ENCODE measurements around the gene STEAP1. TPM values are rescaled to one million over a fixed set of nuclear protein-coding genes. Genes with fewer than 3 reads are reported as not detected.
"Not testable (repeated sequence)": the region's sequence is repeated elsewhere in the genome, so short reads cannot be mapped to it uniquely, and the experiment has no call there.

Gene STEAP1
- 5.9 TPM for polyA plus RNA-seq (2013, experiment 1 of 2)
- 5.4 TPM for polyA plus RNA-seq (2013, experiment 2 of 2)

DNA sequence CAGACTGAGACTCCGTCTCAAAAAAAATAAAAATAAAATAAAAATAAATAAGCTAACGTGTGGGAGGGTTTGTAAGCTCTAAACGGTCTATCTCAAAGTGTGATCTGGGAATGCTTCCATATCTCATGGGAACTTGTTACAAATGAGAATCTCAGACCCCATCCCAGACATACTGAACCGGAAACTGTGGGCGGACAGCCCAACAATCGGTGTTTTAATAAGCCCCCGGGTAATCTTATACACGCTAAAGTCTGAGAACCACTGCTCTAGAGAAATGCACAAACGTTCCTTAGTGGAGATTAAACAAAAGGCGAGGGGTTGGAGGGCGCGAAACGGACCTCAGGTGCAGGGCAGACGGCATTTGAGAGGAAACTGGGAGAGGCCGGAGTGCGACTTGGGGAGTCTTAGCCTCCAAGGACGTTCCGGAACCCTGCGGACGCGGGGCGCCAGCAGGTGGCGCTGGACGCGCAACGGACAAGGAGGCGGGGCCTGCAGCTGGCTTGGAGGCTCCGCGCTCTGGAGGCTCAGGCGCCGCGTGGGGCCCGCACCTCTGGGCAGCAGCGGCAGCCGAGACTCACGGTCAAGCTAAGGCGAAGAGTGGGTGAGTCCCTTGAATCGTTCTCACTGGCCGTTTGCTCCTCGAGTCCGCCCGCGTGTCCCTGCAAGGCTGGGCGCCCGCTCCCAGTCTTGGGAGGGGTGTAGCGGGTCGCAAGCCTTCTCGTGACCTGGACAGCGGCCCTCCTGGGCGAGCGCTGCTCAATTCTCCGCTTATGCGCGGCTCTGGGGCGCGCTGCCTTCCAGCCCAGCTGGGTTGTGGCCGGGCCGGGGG, at the start of gene STEAP1:
Gene STEAP1, plus strand, starts transcription at position 527 of the 829 bp plus-strand sequence. CDS start 5,320 bp downstream, outside the sequence.
- not testable (repeated sequence) for H3K23ac ChIP-seq (ENCODE audit: low read length); H2AK5ac ChIP-seq (ENCODE audit: low read length); H2BK120ac ChIP-seq (ENCODE audit: low read depth, low read length); H3K79me1 ChIP-seq (ENCODE audit: low read length); H4K5ac ChIP-seq (ENCODE audit: low read length); H4K8ac ChIP-seq (ENCODE audit: low read depth, low read length); H3K4me1 ChIP-seq (ENCODE audit: control insufficient read depth, low read depth, low read length); H3K27me3 ChIP-seq (ENCODE audit: insufficient read depth, low read length, poor library complexity); H3K4ac ChIP-seq (ENCODE audit: low read depth, low read length); H3K79me2 ChIP-seq (ENCODE audit: control insufficient read depth, insufficient read depth, low read length); H2BK5ac ChIP-seq (ENCODE audit: low read length); H3K27ac ChIP-seq (ENCODE audit: low read depth, low read length); H3K36me3 ChIP-seq (ENCODE audit: control insufficient read depth, insufficient read depth, low read length); H3K18ac ChIP-seq (ENCODE audit: low read length); H2BK15ac ChIP-seq (replicated peaks; ENCODE audit: low read depth)
- H3K4me3 ChIP-seq (ENCODE audit: low read length): peak within 1 kb of the TSS; percentile 29
- H3K4me2 ChIP-seq (ENCODE audit: low read length): peak within 1 kb of the TSS; percentile 26
- DNase-seq: peak; percentile 92
- no CpG with 5 or more reads among the region's 58 CpGs for WGBS (ENCODE audit: extremely low coverage, insufficient coverage, low lambda C conversion rate)
- H3K56ac ChIP-seq (ENCODE audit: low read length): peak within 1 kb of the TSS; percentile 92
- H3K9ac ChIP-seq (ENCODE audit: low read length): peak within 1 kb of the TSS; percentile 67

DNA sequence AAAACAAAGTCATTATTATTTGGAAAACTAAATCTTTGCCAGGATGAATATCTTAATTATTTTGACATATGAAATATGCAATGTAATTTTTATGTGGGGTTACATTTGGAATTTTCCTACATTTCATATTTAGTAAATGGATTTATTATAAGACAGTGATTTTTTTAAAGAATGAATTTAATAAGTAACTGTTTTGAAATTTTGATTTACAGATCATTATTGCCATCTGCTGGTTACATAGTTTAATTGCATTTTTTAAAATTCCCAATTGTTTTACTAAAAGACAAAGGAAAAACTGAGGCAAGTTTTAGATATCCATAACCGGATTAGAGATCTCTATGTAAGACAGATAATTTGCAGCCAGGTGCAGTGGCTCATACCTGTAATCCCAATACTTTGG, 39.3 kb upstream of the STEAP1 start:
- not testable (repeated sequence) for DNase-seq; H3K4me1 ChIP-seq (ENCODE audit: control insufficient read depth, low read depth, low read length); H3K36me3 ChIP-seq (ENCODE audit: control insufficient read depth, insufficient read depth, low read length); H3K27ac ChIP-seq (ENCODE audit: low read depth, low read length); H3K56ac ChIP-seq (ENCODE audit: low read length); H3K27me3 ChIP-seq (ENCODE audit: insufficient read depth, low read length, poor library complexity); H2BK5ac ChIP-seq (ENCODE audit: low read length); H3K23ac ChIP-seq (ENCODE audit: low read length); H3K9ac ChIP-seq (ENCODE audit: low read length); H3K79me1 ChIP-seq (ENCODE audit: low read length); H2BK15ac ChIP-seq (replicated peaks; ENCODE audit: low read depth); H3K4ac ChIP-seq (ENCODE audit: low read depth, low read length); H3K18ac ChIP-seq (ENCODE audit: low read length); H4K5ac ChIP-seq (ENCODE audit: low read length); H3K79me2 ChIP-seq (ENCODE audit: control insufficient read depth, insufficient read depth, low read length); H3K4me2 ChIP-seq (ENCODE audit: low read length); H2AK5ac ChIP-seq (ENCODE audit: low read length); H3K4me3 ChIP-seq (ENCODE audit: low read length); H2BK120ac ChIP-seq (ENCODE audit: low read depth, low read length); H4K8ac ChIP-seq (ENCODE audit: low read depth, low read length)
- WGBS (ENCODE audit: extremely low coverage, insufficient coverage, low lambda C conversion rate): no CpG with 5 or more reads among the region's 1 CpG

DNA sequence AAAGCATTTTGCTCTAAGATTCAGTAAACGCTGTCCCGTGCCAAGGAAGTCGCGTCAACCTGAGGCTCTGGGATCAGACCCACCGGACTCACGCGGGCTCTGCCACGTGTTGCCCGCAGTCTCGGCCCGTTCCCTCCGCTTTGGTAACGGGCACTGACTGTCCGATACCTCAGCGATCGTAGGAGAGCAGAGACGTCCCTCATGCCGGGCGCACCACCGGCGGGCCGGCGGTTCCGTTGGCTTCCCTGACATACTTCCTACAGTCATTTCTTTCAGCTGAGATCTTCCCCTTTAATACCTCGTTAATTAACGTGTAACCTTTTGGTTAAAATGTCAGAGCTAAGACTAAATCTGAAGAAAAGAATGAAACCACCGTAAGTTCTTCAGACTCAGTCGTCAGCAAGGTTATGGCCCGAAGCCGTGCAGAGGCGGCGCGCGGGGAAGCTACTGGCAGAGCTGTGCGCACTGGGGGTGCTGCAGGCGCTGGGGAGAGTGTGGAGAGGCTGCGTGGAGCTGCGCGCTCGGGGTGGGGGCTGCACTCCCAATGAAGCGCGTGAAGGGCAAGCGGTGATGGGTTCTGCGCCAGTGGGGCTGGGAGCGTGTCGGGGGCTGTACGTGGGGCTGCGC, 35.6 kb upstream of the STEAP1 start:
- H3K4me1 ChIP-seq (ENCODE audit: control insufficient read depth, low read depth, low read length); H4K5ac ChIP-seq (ENCODE audit: low read length); H3K27ac ChIP-seq (ENCODE audit: low read depth, low read length); H3K18ac ChIP-seq (ENCODE audit: low read length); H3K23ac ChIP-seq (ENCODE audit: low read length); H3K36me3 ChIP-seq (ENCODE audit: control insufficient read depth, insufficient read depth, low read length); H3K9ac ChIP-seq (ENCODE audit: low read length); H3K79me2 ChIP-seq (ENCODE audit: control insufficient read depth, insufficient read depth, low read length); H2BK5ac ChIP-seq (ENCODE audit: low read length); H2AK5ac ChIP-seq (ENCODE audit: low read length); H2BK15ac ChIP-seq (replicated peaks; ENCODE audit: low read depth); H3K4ac ChIP-seq (ENCODE audit: low read depth, low read length); H2BK120ac ChIP-seq (ENCODE audit: low read depth, low read length); H3K79me1 ChIP-seq (ENCODE audit: low read length); H4K8ac ChIP-seq (ENCODE audit: low read depth, low read length); H3K4me3 ChIP-seq (ENCODE audit: low read length); H3K56ac ChIP-seq (ENCODE audit: low read length); H3K27me3 ChIP-seq (ENCODE audit: insufficient read depth, low read length, poor library complexity): not testable (repeated sequence)
- DNase-seq: peak; percentile 25
- WGBS (ENCODE audit: extremely low coverage, insufficient coverage, low lambda C conversion rate): no CpG with 5 or more reads among the region's 48 CpGs
- peak overlapping the region; percentile 38 for H3K4me2 ChIP-seq (ENCODE audit: low read length)

DNA sequence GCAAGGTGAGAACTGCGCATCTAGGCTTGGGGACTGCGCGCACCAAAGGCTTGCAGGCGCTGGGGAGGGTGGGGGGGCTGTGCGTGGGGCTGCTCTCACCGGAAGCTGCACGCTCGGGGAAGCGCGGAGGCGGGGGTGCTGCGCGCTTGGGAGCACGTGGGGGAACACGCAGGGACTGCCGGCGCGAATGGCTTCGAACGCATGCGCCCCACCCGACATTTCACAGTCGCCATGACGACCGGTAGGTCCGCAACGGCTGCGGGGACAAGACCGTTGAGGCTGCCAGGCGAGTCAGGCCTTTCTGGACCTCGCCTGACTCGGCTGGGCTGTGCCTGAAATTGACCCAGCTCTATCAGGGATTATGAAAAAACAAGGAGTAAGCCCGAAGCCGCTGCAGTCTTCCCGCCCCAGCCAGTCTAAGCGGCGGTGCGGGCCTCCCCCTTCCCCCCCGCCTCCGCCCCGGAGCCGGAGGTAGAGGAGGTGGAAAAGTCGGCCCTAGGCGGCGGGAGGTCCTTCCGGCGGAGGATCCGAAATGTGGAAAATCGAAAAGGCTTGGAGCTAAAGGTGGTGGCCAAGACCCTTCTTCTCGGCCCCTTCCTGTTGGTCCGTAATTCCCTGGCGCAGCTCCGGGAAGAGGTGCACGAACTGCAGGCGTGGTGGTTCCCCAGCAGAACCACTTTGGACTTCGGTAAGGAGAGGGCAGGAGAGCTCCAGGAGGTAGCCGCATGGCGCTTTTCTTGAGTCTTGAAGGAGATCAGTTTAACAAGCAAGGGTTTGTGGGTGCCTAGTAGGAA, 34.9 kb upstream of the STEAP1 start:
- Histone ChIP-seq H4K8ac (ENCODE audit: low read depth, low read length) (no peak overlapping the region), H3K18ac (ENCODE audit: low read length) (no peak overlapping the region), H2BK15ac (replicated peaks; ENCODE audit: low read depth) (no peak overlapping the region), H3K4me2 (ENCODE audit: low read length) (peak overlapping the region; percentile 8), H2BK120ac (ENCODE audit: low read depth, low read length) (no peak overlapping the region), H3K4me1 (ENCODE audit: control insufficient read depth, low read depth, low read length) (no peaks in the 10 kb centered on the region), H3K9ac (ENCODE audit: low read length) (peak overlapping the region; percentile 47), H3K56ac (ENCODE audit: low read length) (peak overlapping the region; percentile 60), H3K23ac (ENCODE audit: low read length) (no peak overlapping the region), H3K79me1 (ENCODE audit: low read length) (no peaks in the 10 kb centered on the region), H4K5ac (ENCODE audit: low read length) (no peak overlapping the region), H2BK5ac (ENCODE audit: low read length) (no peak overlapping the region), H3K27ac (ENCODE audit: low read depth, low read length) (no peak overlapping the region), H3K4ac (ENCODE audit: low read depth, low read length) (no peak overlapping the region), H3K27me3 (ENCODE audit: insufficient read depth, low read length, poor library complexity) (no peaks in the 10 kb centered on the region), H3K36me3 (ENCODE audit: control insufficient read depth, insufficient read depth, low read length) (no peaks in the 10 kb centered on the region), H2AK5ac (ENCODE audit: low read length) (no peak overlapping the region), H3K4me3 (ENCODE audit: low read length) (no peak overlapping the region), H3K79me2 (ENCODE audit: control insufficient read depth, insufficient read depth, low read length) (no peaks in the 10 kb centered on the region)
- WGBS (ENCODE audit: extremely low coverage, insufficient coverage, low lambda C conversion rate): no CpG with 5 or more reads among the region's 58 CpGs
- peak; percentile 41 for DNase-seq

DNA sequence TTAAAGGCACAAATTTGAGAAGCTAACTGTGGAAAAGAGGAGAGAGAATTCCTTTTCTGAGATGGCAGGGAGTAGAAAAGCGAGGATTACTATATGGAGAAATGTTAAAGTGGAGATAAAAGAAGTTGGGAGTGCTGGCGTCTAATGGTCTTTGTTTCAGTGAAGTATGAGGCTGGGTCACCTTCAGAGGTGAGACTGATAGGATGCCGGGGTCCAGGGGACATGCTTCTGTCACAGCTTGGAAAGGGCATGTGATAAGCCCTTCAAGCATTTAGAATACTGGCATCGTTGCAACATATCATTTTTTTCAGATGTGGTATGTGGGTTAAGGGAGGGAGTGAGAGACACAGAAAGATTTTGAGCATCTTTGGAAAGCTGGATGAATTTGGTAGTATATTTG, 34.1 kb upstream of the STEAP1 start:
- H2BK5ac ChIP-seq (ENCODE audit: low read length); H3K79me1 ChIP-seq (ENCODE audit: low read length); H3K27me3 ChIP-seq (ENCODE audit: insufficient read depth, low read length, poor library complexity); H3K79me2 ChIP-seq (ENCODE audit: control insufficient read depth, insufficient read depth, low read length); H2BK15ac ChIP-seq (replicated peaks; ENCODE audit: low read depth); H3K4me3 ChIP-seq (ENCODE audit: low read length); DNase-seq; H4K8ac ChIP-seq (ENCODE audit: low read depth, low read length); H3K56ac ChIP-seq (ENCODE audit: low read length); H3K4me1 ChIP-seq (ENCODE audit: control insufficient read depth, low read depth, low read length); H3K4ac ChIP-seq (ENCODE audit: low read depth, low read length); H4K5ac ChIP-seq (ENCODE audit: low read length); H3K36me3 ChIP-seq (ENCODE audit: control insufficient read depth, insufficient read depth, low read length); H3K9ac ChIP-seq (ENCODE audit: low read length); H2BK120ac ChIP-seq (ENCODE audit: low read depth, low read length); H3K27ac ChIP-seq (ENCODE audit: low read depth, low read length); H3K23ac ChIP-seq (ENCODE audit: low read length); H2AK5ac ChIP-seq (ENCODE audit: low read length); H3K18ac ChIP-seq (ENCODE audit: low read length); H3K4me2 ChIP-seq (ENCODE audit: low read length): not testable (repeated sequence)
- WGBS (ENCODE audit: extremely low coverage, insufficient coverage, low lambda C conversion rate): no CpG with 5 or more reads among the region's 4 CpGs

Data from mesendoderm (in vitro differentiated cells).